Stimulated activated naive CD4-positive, alpha-beta T cell (primary cell): ENCODE measurements around the gene ADAMTSL3.
"Not testable (repeated sequence)": the region's sequence is repeated elsewhere in the genome, so short reads cannot be mapped to it uniquely, and the experiment has no call there.

ENCODE experiments used
- DNase-seq, 6 experiments: peaks; one replicate each; lab custom pipeline; 2025; lab: John Stamatoyannopoulos, UW

Gene ADAMTSL3

GRCh38 chr15:83919978-83920510 is 266.1 kb downstream of the ADAMTSL3 start:
- DNase-seq, result no peak

GRCh38 chr15:83922649-83923294 is 268.8 kb downstream of the ADAMTSL3 start:
- no peak for DNase-seq

DNA sequence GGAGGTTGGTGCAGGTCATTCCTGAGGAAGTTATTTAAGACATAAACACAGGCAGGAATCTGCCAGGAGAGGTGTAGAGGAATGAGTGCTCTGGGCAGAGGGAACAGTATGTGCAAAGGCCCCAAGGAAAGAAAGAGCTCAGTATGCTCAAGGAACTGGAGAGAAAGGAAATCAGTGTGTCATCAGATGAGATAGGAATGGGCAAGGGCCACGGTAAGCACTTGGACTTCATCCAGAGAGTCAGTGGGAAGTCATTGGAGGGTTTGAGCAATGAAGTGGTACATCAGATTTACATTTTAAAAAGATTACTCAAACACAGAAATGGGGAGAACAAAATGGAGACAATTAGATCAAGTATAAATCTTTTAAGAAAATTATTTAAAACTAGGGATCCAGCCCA is 272.2 kb downstream of the ADAMTSL3 start:
- no peak for DNase-seq

DNA sequence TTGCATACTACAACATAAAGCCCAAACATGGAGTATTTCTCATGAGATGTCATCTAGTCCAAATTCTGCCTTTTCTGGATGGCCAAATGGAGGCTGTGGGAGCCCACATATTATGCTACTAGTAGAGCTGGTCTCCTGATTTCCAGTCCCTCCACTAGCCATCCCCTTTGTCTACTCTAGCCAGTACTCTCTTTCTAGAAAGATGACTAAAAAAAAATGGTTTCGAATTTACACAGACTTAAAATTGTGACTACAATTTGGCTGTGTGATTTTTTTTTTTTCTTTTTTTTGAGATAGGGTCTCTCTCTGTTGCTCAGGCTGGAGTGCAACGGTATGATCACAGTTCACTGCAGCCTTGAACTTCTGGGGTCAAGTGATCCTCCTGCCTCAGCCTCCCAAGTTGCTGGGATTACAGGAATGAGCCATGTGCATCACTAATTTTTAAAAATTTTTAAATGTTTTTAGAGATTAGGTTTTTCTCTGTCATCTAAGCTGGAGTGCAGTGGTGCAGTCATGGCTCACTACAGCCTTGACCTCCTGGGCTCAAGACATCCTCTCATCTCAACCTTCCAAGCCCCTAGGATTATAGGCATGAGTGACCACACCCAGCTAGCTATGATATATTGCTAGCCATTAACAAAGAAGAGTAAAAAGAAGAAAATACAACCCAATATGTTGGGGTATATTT is 273.9 kb downstream of the ADAMTSL3 start:
- DNase-seq, result no peak

DNA sequence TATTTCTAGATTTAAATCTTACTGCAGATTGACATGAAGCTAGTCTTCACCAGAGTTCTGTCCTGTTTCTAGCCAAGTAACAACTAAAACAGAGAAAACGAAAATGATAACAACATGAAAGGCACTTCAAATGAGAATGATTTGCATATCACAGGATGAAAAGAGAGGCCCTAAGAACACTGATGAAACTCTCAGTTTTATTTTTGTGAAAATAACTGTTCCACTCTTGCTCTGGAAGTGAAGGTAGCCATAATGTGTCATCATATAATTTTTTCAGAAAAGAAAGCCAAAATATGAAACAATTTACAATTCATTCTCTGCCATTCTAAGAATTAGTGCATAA is 274.4 kb downstream of the ADAMTSL3 start:
- DNase-seq, result no peak

GRCh38 chr15:83928878-83929418 is 275.0 kb downstream of the ADAMTSL3 start:
- DNase-seq, result no peak

DNA sequence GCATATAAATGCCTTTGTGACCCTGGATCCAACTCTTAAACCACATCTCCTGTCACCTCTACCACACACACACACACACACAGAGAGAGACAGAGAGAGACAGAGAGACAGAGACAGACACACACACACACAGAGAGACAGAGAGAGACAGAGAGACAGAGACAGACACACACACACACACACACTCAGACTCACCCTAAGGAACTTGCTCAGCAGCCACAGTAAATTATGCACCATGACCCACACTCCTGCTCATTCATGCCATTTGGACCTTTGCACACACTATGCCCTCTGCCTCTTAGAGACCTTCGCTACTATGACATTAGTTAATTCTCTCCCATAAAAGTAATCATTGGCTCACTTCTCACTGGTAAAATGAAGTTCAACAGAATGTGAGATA is 275.7 kb downstream of the ADAMTSL3 start:
- DNase-seq, result no peak

GRCh38 chr15:83930392-83931212 is 276.7 kb downstream of the ADAMTSL3 start:
- no peak for DNase-seq

- DNase-seq, result no peak
Measured at GRCh38 chr15:83935774-83936173, 281.9 kb downstream of the ADAMTSL3 start.

- DNase-seq, result no peak
Measured at GRCh38 chr15:83940136-83940535, 286.2 kb downstream of the ADAMTSL3 start.

DNA sequence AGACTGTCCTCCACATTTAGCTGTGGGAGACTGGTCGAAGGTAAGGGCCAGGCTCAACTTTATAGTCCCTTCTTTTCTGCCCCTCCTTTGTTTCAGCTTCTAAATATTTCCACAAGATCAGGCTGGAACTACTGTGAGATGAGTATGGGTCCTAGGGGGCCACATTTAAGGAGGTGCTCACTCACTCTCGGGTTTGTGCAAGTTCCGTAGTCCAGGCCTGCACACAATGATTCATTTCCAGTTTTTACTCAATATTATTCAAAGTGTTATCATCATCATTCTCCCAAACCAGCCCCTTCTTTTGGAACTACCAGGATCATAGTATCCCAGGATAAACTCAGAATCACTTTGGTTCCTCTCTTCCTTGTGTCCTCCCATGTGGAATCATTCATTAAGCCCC is 289.1 kb downstream of the ADAMTSL3 start:
- DNase-seq, result no peak

DNA sequence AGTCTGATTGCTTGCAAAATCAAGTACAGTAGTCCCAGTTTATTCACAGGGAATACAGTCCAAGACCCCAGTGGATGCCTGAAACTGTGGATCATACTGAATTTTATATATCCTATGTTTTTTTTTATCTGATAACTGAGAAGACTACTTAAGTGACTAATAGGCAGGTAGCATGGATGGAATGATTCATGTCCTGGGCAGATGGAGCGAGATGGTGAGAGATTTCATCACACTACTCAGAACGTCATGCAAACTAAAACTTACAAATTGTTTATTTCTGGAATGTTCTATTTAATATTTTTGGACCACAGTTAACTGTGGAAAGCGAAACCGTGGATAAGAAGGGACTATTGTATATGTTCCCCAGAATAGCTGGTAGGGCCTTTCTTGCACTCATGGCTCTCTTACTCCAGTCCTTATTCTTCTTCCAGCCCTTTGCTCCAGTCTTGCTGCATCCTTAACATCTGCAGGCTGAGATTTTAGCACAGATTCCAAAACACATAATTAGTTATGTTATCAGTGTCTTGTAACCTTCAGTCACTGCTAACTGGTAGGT is 290.0 kb downstream of the ADAMTSL3 start:
- DNase-seq, result no peak

DNA sequence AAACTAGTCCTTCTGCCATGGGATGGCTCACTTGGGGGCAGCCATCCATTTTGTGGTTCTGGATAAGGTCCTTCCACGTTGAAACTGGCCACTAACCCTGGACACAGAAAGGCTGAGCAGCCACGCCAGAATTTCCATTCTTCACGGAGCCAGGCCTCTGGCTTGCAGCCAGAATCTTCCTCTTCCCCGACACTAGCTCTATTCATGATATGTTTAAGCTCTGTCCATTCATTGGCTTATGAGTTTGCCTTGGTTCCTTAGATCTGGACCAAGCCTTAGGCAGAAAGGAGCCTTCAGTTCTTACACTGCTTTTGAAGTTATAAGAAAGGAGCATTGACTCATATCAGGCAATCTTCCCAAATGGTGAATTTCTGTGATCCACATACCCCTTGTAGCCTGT is 293.2 kb downstream of the ADAMTSL3 start:
- no peak for DNase-seq

DNA sequence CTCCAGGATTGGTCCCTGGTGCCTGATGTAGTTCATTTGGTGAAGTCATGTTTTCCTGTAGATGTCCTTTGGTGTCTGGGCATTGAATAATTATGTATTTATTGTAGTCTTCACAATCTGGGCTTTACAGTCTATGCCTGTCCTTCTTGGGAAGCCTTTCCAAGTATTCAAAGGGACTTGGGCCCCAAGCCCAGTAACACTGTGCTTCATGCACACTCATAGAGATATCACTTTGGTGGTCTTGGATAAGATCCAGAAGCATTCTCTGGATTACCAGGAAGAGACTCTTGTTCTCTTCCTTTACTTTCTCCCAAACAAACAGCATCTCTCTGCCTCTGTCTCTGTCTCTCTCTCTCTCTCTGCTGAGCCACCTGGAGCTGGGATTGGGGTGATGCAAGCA is 300.6 kb downstream of the ADAMTSL3 start:
- no peak for DNase-seq

GRCh38 chr15:83955806-83956265 is 301.9 kb downstream of the ADAMTSL3 start:
- no peak for DNase-seq

GRCh38 chr15:83956887-83957286 is 303.0 kb downstream of the ADAMTSL3 start:
- DNase-seq, result no peak

- no peak for DNase-seq
Measured at GRCh38 chr15:83959477-83959876, 305.6 kb downstream of the ADAMTSL3 start.

DNA sequence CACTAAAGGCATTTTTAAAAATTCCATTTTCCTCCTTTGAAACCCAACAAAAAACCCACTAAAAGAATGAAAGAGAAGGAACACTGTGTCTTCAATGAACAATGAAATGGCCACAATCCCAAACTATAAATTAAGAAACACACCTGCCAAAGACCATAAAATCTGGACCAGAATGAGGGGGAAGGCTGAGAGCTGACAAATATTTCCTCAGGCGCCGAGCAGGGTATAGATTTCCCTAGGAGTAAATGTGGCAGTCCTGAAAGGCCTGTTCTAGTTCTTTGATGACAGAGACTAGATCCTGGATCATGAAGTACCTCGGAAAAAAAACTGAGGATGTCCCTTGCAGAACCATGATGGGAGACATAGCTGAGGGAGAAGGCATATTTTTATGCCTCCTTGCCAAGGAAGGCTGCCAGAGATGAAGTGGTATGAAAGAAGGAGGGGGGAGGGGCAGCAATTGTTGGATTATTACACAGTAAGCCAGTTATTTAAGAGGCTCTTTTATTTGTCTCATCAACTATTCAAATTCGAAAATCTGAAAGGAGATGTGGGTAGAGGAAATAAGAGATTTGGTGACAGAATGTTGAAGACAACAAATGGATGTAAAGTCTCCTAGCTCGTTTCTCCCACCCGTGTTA is 306.4 kb downstream of the ADAMTSL3 start:
- DNase-seq, result no peak

GRCh38 chr15:83961311-83961710 is 307.4 kb downstream of the ADAMTSL3 start:
- DNase-seq, result no peak

DNA sequence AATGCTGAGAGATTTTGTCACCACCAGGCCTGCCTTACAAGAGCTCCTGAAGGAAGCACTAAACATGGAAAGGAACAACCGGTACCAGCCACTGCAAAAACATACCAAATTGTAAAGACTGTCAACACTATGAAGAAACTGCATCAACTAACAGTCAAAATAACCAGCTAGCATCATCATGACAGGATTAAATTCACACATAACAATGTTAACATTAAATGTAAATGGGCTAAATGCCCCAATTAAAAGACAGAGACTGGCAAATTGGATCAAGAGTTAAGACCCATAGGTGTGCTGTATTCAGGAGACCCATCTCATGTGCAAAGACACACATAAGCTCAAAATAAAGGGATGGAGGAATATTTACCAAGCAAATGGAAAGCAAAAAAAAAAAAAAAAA is 311.0 kb downstream of the ADAMTSL3 start:
- DNase-seq, result not testable (repeated sequence)

- no peak for DNase-seq
Measured at GRCh38 chr15:83970295-83970890, 316.5 kb downstream of the ADAMTSL3 start.
